Right lobe of liver (tissue), 6 donors: ENCODE results near the gene CES5A. TPM values are rescaled to one million over a fixed set of nuclear protein-coding genes. Genes with fewer than 3 reads are reported as not detected.
"Not testable (repeated sequence)": the region's sequence is repeated elsewhere in the genome, so short reads cannot be mapped to it uniquely, and the experiment has no call there.

ENCODE experiments used
- ATAC-seq, 4 donors: fragments of 200-7000 bp; cut with Tn5 transposase; one replicate each; pipeline ENCODE4 v1.9.1; 2020; ENCODE audit warnings: mild to moderate bottlenecking in 4 of 4, moderate library complexity in 4 of 4
- DNase-seq, 3 donors: peaks; one replicate each; pipeline ENCODE4 v3.0.0-alpha.2; 2020
- H3K27ac ChIP-seq, 3 donors: fragments of 200-600 bp; one replicate each; pipeline ENCODE4 v1.8.0; 2022
- H3K27me3 ChIP-seq, 2 donors: fragments of 200-600 bp; one replicate each; pipeline ENCODE4 v1.8.0; 2022
- H3K36me3 ChIP-seq, 4 donors: fragments of 200-600 bp; sonication (generic) in 1 of 4; one replicate each; pipeline versions ENCODE4 v1.5.1 to v1.8.0; 2017 to 2022; ENCODE audit warnings: control low read depth in 1 of 4
- H3K4me1 ChIP-seq, 4 donors: fragments of 200-600 bp; sonication (generic) in 1 of 4; one replicate each; pipeline versions ENCODE4 v1.5.1 to v1.8.0; 2017 to 2022; ENCODE audit warnings: control low read depth in 1 of 4
- H3K4me3 ChIP-seq, 3 donors: fragments of 200-600 bp; one replicate each; pipeline ENCODE4 v1.8.0; 2022
- H3K9me3 ChIP-seq, 4 donors: fragments of 200-600 bp; sonication (generic) in 1 of 4; one replicate each; pipeline versions ENCODE4 v1.5.1 to v1.8.0; 2017 to 2022; ENCODE audit warnings: control low read depth in 1 of 4
- CTCF ChIP-seq, 4 donors: fragments of 200-600 bp in 3 of 4; fragments of 450-650 bp in 1 of 4; IDR thresholded peaks; one replicate each; pipeline versions ENCODE4 v1.5.1 to v1.8.0; 2016 to 2022; ENCODE audit warnings: antibody characterized with exemption in 4 of 4, mild to moderate bottlenecking in 2 of 4
- POLR2A ChIP-seq: fragments of 450-650 bp; IDR thresholded peaks from one replicate; pipeline ENCODE4 v1.6.1; 2017; ENCODE audit warnings: antibody characterized with exemption, mild to moderate bottlenecking
- WGBS: methylation state at CpG from one replicate; pipeline ENCODE4 v1.1.6; 2018; ENCODE audit warnings: low coverage, low lambda C conversion rate; ENCODE audit not compliant: insufficient coverage; ENCODE audit errors: missing lambda C conversion rate; 5-methylcytosine and 5-hydroxymethylcytosine counted together
- intact Hi-C, 2 donors: fragments of 100-400 bp; cut with DNase I; formaldehyde crosslinking; loops; one replicate each; pipeline versions ENCODE4 v1.11.2 to v1.14.1; 2022
- total RNA-seq, 6 experiments: library from RNA; depleted of rRNA in 2 of 6; stranded (reverse); fragments of >200 nt in 2 of 6; fragmentation: NEBNext Ultra II Directional in 3 of 6; extraction: Animal tissue kit (Norgen Biotek cat#: 25700) in 3 of 6; gene quantifications; one replicate each; pipeline versions ENCODE4 v1.1.0 to v1.2.4, GENCODE V29; 2016 to 2023
- donor health status: DM: no; HTN: yes; CAD: no.
- donor health status: DM: no; HTN: no; CAD: no.
- donor health status: DM: no; HTN: no; CAD: no.
- donor health status: DM: no; HTN: yes; CAD: no.
- donor health status: DM: no; HTN: yes; CAD: no.

CES5A gene
- total RNA-seq, 6 experiments from 2014 or later: 1.2 to 5.2 (median 2.8) TPM

- H3K27ac ChIP-seq: no peak overlapping the region
- ATAC-seq (no peak), DNase-seq (no peak)
- H3K9me3 ChIP-seq: no peaks in the 10 kb centered on the region
- intact Hi-C loops: no loop called here
- no CpG with 5 or more reads among the region's 4 CpGs for WGBS
- peaks cover 0 to 94% (median 36%) of the 10 kb centered on the region in 4 donors for H3K36me3 ChIP-seq
- no peak for TF ChIP-seq CTCF (IDR thresholded peaks at IDR 0.05)
- TF ChIP-seq POLR2A: no peak
- H3K4me1 ChIP-seq: no peaks in the 10 kb centered on the region
- no peaks in the 10 kb centered on the region for H3K27me3 ChIP-seq
- H3K4me3 ChIP-seq: no peak overlapping the region
These were observed 54.0 kb downstream of the CES5A start for GRCh38 chr16:55821210-55821609.

GRCh38 chr16:55820615-55821014 lies 54.6 kb downstream of the CES5A start:
- Histone ChIP-seq H3K9me3 (no peaks in the 10 kb centered on the region), H3K36me3 (peaks cover 0 to 94% (median 33%) of the 10 kb centered on the region in 4 donors), H3K27me3 (no peaks in the 10 kb centered on the region), H3K4me1 (no peaks in the 10 kb centered on the region), H3K4me3 (no peak overlapping the region), H3K27ac (no peak overlapping the region)
- WGBS: 80% methylated on average over 3 of the region's 3 CpGs
- TF ChIP-seq POLR2A (no peak), CTCF (IDR thresholded peaks at IDR 0.05) (no peak)
- DNase-seq: no peak
- intact Hi-C loops: no loop called here
- ATAC-seq: no peak

- DNase-seq: no peak
- Histone ChIP-seq H3K4me3 (no peak overlapping the region), H3K27ac (no peak overlapping the region), H3K27me3 (no peaks in the 10 kb centered on the region), H3K4me1 (no peaks in the 10 kb centered on the region), H3K9me3 (no peaks in the 10 kb centered on the region), H3K36me3 (peaks cover 0 to 91% (median 30%) of the 10 kb centered on the region in 4 donors)
- peak in 1 of 4 donors; percentile 3 for ATAC-seq
- 57% methylated on average over 4 of the region's 5 CpGs for WGBS
- TF ChIP-seq POLR2A (no peak), CTCF (IDR thresholded peaks at IDR 0.05) (no peak)
- intact Hi-C loops: no loop called here
These were observed 57.8 kb downstream of the CES5A start for GRCh38 chr16:55817236-55817912.

GRCh38 chr16:55816222-55816621 lies 59.0 kb downstream of the CES5A start:
- H3K9me3 ChIP-seq, H3K27me3 ChIP-seq, intact Hi-C loops, H3K4me1 ChIP-seq, H3K4me3 ChIP-seq, ATAC-seq, H3K27ac ChIP-seq: not testable (repeated sequence)
- peak in 1 of 3 donors; percentile 17 for DNase-seq
- H3K36me3 ChIP-seq: peaks cover 0 to 90% (median 25%) of the 10 kb centered on the region in 4 donors
- 72% methylated on average over 4 of the region's 4 CpGs for WGBS

GRCh38 chr16:55815320-55815719 lies 59.9 kb downstream of the CES5A start:
- no peak overlapping the region for H3K4me3 ChIP-seq
- DNase-seq (peak in 1 of 3 donors; percentile 46), ATAC-seq (peak in 1 of 4 donors; percentile 9)
- no peaks in the 10 kb centered on the region for H3K27me3 ChIP-seq
- H3K36me3 ChIP-seq: peaks cover 0 to 90% (median 27%) of the 10 kb centered on the region in 4 donors
- H3K4me1 ChIP-seq: no peaks in the 10 kb centered on the region
- no peaks in the 10 kb centered on the region for H3K9me3 ChIP-seq
- 70% methylated on average over 2 of the region's 4 CpGs for WGBS
- H3K27ac ChIP-seq: no peak overlapping the region
- intact Hi-C loops: no loop called here
- TF ChIP-seq POLR2A (no peak), CTCF (IDR thresholded peaks at IDR 0.05) (no peak)

- 44% methylated on average over 2 of the region's 2 CpGs for WGBS
- intact Hi-C loops, H3K4me3 ChIP-seq, H3K4me1 ChIP-seq, H3K9me3 ChIP-seq, H3K27ac ChIP-seq, ATAC-seq, H3K27me3 ChIP-seq: not testable (repeated sequence)
- H3K36me3 ChIP-seq: peaks cover 0 to 93% (median 25%) of the 10 kb centered on the region in 4 donors
- peak in 1 of 3 donors; percentile 2 for DNase-seq
These were observed 61.0 kb downstream of the CES5A start for GRCh38 chr16:55814174-55814573.

- 69% methylated on average over 6 of the region's 9 CpGs for WGBS
- H3K27me3 ChIP-seq, H3K9me3 ChIP-seq, H3K4me3 ChIP-seq, H3K4me1 ChIP-seq, ATAC-seq, intact Hi-C loops, H3K27ac ChIP-seq: not testable (repeated sequence)
- peaks cover 0 to 93% (median 23%) of the 10 kb centered on the region in 4 donors for H3K36me3 ChIP-seq
- peak in 1 of 3 donors; percentile 32 for DNase-seq
These were observed 61.4 kb downstream of the CES5A start for GRCh38 chr16:55813730-55814129.
